GM19463 (cell line): ENCODE measurements around the gene CSN3.

ENCODE experiments used
- ATAC-seq: cut with Tn5 transposase; IDR thresholded peaks from one replicate; pipeline ENCODE4 v1.9.1; 2021; ENCODE audit warnings: mild to moderate bottlenecking, moderate library complexity; ENCODE audit not compliant: unreplicated experiment

Gene CSN3

DNA sequence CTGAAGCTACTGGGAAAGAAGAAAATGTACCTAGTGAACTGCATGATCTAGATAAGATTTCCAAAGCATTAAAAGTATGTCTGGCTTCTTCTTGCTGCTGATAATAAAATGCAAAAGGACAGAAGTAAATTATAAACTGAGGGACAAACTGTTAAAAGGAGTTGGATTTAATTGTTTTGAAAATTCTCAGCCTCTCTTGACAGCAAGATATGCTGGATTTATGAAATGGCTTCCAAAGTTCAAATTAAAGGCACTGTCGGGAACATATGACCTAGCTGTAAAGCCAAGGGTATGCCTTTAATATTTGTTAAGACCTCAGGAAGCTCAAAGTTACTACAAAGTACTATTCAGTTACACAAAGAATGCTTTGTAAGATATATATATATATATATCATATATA, 46.3 kb downstream of the CSN3 start:
- no peak for ATAC-seq

DNA sequence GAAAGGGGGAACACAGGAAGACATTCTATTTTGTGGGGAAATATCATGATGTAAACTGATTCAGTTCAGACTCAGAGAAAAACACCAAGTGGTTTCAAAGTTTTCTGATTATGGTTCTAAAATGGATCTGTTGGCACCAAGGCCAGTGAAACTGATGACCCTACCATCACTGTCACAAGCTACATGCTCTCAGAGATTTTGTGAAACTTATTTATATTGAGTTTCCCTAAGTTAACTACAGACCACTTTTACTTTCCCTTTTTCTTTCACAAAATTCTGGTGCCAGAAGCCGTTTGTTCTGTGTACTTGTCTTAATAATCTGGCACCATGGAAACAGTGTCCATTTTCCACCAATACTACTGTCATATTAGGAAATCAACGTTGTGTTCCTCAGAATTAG, 48.9 kb downstream of the CSN3 start:
- ATAC-seq: no peak

DNA sequence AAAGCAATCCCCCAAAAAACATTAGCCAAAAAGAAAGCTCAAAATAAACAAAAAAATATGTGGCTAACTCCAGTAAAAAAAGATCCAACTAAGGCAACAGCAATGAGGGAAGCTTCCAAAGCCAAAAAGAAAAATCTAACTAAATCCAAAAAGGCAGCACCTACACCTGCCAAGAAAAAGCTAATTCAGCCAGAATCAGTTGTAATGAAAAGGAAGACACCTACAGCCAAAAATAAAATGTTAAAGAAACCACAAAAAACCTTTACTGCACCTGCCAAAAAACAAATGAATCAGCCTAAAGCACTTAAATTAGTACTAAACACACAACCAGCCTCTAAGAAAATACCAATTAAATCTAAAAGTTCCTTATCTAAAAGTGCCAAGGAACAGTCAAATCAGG, 55.2 kb downstream of the CSN3 start:
- ATAC-seq: no peak

DNA sequence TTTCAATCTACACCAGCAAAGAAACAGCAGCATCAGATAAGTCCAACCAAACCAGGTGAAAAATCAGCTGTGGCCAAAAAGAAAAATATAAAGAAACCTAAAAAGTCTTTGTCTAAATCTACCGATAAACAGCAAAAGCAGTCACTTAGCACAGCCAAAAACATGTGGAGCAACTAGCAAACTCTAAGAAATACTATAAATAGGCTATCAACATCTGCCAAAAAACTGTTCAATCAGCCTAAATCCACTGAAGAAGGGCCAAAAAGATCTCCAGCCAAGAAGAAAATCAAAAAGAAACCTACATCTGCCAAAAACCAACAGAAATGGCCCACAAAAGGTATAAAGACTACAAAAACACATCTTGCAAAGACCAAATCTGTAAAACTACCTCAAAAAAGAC, 55.7 kb downstream of the CSN3 start:
- ATAC-seq: no peak

DNA sequence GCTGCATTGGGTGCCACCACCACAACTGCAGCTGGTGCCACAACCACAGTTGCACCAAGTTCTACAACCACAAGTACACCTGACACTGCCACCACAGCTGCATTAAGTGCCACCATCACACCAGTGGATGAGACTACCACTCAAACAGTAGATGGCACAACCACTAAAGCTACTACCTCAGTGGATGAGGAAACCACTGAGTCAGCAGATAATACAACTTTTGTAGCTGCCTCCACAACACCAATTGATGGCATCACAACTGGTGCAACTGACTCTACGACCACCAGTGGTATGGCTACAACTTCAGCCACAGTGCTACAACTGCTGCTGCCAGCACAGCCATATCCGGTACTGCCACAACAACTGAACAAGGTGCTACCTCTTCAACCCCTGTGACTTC, 57.2 kb downstream of the CSN3 start:
- ATAC-seq: no peak

DNA sequence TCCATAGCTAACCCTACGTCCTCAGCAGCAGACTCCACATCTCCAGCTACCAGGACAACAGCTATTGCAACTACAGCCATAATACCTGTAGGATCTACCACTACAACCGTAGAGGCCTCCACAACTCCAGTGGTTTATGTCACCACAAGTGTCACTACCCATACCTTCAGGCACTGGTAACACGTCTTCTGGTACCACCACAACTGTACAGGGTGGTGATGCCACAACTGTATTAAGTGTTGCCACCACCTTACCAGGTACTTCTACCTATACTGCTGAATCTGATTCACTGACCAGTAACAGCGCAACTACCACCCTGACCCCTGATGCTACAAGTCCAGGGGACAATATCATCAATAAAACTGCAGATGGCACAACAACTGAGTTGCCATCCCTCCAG, 57.8 kb downstream of the CSN3 start:
- ATAC-seq: no peak
